ENCODE data around the gene SMIM9.

SMIM9 gene

DNA sequence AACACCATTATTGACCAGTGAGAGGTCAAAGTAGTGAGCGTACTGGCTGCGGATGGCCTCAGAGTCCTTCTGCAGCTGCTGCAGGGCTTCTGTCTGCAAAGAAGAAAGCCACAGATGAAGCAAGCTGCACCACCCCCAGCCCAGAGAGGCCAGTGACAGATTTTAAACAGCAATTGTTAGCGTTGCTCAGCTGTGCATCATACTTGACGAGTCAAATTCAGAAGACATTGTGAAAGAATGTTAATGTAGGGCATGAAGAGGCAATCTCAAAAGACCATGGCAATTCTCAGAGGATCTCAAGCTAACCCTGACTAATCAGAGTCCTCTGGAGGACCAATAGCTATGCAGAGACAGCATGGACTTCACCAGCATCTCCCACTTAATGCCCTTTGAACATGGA is 55.2 kb downstream of the SMIM9 start:
- no peak for DNase-seq

DNA sequence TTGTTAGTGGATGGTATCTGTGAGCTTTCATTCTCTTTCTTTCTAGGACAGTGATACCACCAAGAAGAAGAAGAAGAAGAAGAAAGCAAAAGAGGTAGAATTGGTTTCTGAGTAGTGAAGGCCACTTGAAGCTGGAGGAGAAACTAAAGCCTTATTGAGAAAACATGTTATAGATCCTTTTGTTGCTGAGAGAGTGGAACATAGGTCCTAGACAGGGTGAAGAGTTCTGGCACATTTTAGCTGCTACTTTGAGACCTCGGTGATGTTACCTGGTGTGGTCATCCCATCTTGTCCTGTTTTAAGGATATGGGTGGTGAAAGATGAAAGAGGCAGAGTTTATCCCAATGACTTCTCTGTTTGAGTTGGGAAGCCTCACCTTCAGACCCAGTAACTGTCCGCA is 57.7 kb downstream of the SMIM9 start:
- no peak for DNase-seq

DNA sequence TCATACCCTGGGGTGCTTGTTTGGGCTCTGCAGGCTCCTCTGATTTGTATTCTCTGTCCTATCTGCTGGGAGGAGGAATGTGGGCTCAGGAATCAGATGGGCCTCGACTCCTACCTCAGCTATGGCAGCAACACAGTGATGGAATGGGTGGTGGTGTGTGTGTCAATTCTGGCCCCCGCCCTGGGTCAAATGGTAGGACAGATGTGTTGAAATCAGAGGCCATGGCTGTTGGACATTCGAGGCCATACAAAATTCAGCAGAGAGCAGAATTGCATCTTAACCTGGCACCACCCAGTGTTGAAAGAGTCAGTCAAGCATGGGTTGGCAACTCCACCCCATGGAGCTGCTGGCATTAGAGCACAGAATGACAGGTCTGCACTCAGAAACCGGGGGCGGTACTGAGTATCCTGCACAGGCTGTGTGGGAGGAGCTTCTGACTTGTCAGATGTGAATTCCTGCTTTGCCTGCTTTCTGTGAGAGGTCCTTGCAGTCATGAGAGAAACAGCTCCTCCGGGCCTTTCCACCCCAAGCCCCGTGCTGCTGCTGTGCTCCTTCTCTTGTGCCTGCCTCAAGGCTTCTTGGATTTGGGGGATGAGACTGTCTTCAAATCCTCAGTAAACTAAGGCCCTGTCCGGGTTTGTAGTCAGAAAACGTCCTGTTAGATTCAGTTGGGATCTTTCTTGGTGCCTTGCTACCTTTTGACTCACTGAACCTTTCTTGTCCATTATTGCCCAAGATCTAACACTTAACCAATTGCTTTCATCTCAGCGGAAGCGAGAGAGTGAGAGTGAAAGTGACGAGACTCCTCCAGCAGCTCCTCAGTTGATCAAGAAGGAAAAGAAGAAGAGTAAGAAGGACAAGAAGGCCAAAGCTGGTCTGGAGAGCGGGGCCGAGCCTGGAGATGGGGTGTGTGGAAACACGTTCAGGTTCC is 58.8 kb downstream of the SMIM9 start:
- no peak for DNase-seq

DNA sequence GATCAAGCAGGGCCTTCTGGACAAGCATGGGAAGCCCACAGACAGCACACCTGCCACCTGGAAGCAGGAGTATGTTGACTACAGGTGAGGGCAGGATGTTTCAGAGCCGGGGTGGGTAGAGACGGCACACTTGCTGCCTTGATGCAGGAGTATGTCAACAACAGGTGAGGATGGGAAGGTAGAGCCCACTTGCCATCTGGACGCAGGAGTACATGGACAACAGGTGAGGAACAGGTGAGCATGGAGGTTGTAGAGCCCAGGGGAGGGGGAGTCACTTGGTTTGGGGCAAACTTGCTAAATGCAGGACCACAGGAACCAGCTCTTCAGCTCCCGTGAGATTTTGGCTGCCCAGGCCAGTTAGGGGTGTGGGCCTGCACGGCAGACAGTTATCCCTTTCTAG is 59.8 kb downstream of the SMIM9 start:
- DNase-seq, result no peak
